HEK293 (cell line): ENCODE measurements around the gene ERBB4.
A peak's percentile ranks its signal among the peaks of the same experiment; 100 is the strongest.

Source experiments
- CTCF ChIA-PET: fragments of 350-600 bp; formaldehyde crosslinking; extraction: SDS; loops from one replicate; lab custom pipeline; 2021; ENCODE audit warnings: antibody characterized with exemption; lab: Yijun Ruan, JAX
- POLR2A ChIA-PET: fragments of 300-600 bp; formaldehyde crosslinking; extraction: SDS; loops from one replicate; lab custom pipeline; 2020; ENCODE audit warnings: antibody characterized with exemption, inconsistent platforms; lab: Yijun Ruan, JAX
- H3K27ac ChIP-seq: fragments of 200-500 bp; sonication (Bioruptor generic); 2 replicates; pipeline ENCODE4 v1.5.1; 2014; ENCODE audit warnings: low read depth, low read length, control low read depth, inconsistent platforms; ENCODE audit errors: extremely low read depth
- H3K36me3 ChIP-seq, 2 experiments: fragments of 200-500 bp in 1 of 2; sonication (Bioruptor generic) in 1 of 2; 1 replicate in 1 of 2; 2 replicates in 1 of 2; pipeline ENCODE4 v1.5.1; 2014 to 2017; ENCODE audit warnings: inconsistent platforms in 2 of 2, low read length in 2 of 2; ENCODE audit not compliant: control insufficient read depth in 2 of 2, insufficient read depth in 1 of 2
- H3K4me1 ChIP-seq: fragments of 200-500 bp; sonication (Bioruptor generic); 2 replicates; pipeline ENCODE4 v1.5.1; 2014; ENCODE audit warnings: mild to moderate bottlenecking, low read length, inconsistent platforms; ENCODE audit not compliant: control insufficient read depth, insufficient read depth
- H3K4me3 ChIP-seq: 2 replicates; pipeline ENCODE4 v1.5.1; 2011; ENCODE audit warnings: low read depth, mild to moderate bottlenecking, control low read depth, low read length, moderate library complexity
- H3K9me3 ChIP-seq: fragments of 200-500 bp; sonication (Bioruptor generic); 2 replicates; pipeline ENCODE4 v1.5.1; 2014; ENCODE audit warnings: low read depth, low read length, inconsistent platforms; ENCODE audit not compliant: control insufficient read depth, insufficient read depth
- HOXD13 ChIP-seq: sonication (generic); formaldehyde crosslinking; IDR thresholded peaks from 2 replicates; pipeline ENCODE4 v1.8.0; 2022; ENCODE audit warnings: missing genetic modification reagents, borderline replicate concordance
- KLF7 ChIP-seq: fragments of 450-650 bp; formaldehyde crosslinking; IDR thresholded peaks from 2 replicates; pipeline ENCODE4 v1.5.1; 2016; ENCODE audit warnings: missing biosample characterization, missing genetic modification characterization, borderline replicate concordance
- PRDM1 ChIP-seq: fragments of 450-650 bp; formaldehyde crosslinking; IDR thresholded peaks from 2 replicates; pipeline ENCODE4; 2016; ENCODE audit warnings: missing biosample characterization, missing genetic modification characterization
- REPIN1 ChIP-seq: fragments of 450-650 bp; formaldehyde crosslinking; IDR thresholded peaks from 2 replicates; pipeline ENCODE4 v1.5.1; 2017; ENCODE audit warnings: missing biosample characterization, missing genetic modification characterization, low read depth
- REST ChIP-seq: fragments of 450-650 bp; formaldehyde crosslinking; IDR thresholded peaks from 2 replicates; pipeline ENCODE4 v1.5.1; 2016; ENCODE audit warnings: missing biosample characterization, missing genetic modification characterization
- SALL2 ChIP-seq: fragments of 450-650 bp; formaldehyde crosslinking; IDR thresholded peaks from 2 replicates; pipeline ENCODE4 v1.5.0; 2017; ENCODE audit warnings: missing biosample characterization, mild to moderate bottlenecking, missing genetic modification characterization, borderline replicate concordance
- SCRT1 ChIP-seq: fragments of 450-650 bp; formaldehyde crosslinking; IDR thresholded peaks from 2 replicates; pipeline ENCODE4 v1.5.1; 2016; ENCODE audit warnings: missing biosample characterization, missing genetic modification characterization, borderline replicate concordance
- SCRT2 ChIP-seq: fragments of 450-650 bp; formaldehyde crosslinking; IDR thresholded peaks from 2 replicates; pipeline ENCODE4 v1.5.1; 2016; ENCODE audit warnings: missing biosample characterization, missing genetic modification characterization
- ZNF140 ChIP-seq: fragments of 450-650 bp; formaldehyde crosslinking; IDR thresholded peaks from 2 replicates; pipeline ENCODE4 v1.5.1; 2016; ENCODE audit warnings: missing biosample characterization, missing genetic modification characterization
- ZNF148 ChIP-seq: fragments of 450-650 bp; formaldehyde crosslinking; IDR thresholded peaks from 2 replicates; pipeline ENCODE4 v1.5.0; 2017; ENCODE audit warnings: missing biosample characterization, missing genetic modification characterization, borderline replicate concordance
- ZNF19 ChIP-seq: fragments of 450-650 bp; formaldehyde crosslinking; IDR thresholded peaks from 2 replicates; pipeline ENCODE4; 2016; ENCODE audit warnings: missing biosample characterization, missing genetic modification characterization, low read depth
- ZNF214 ChIP-seq: fragments of 450-650 bp; formaldehyde crosslinking; IDR thresholded peaks from 2 replicates; pipeline ENCODE4 v1.5.1; 2017; ENCODE audit warnings: missing biosample characterization, mild to moderate bottlenecking, missing genetic modification characterization, borderline replicate concordance
- ZNF24 ChIP-seq: fragments of 450-650 bp; formaldehyde crosslinking; IDR thresholded peaks from 2 replicates; pipeline ENCODE4 v1.5.1; 2016; ENCODE audit warnings: missing biosample characterization, missing genetic modification characterization
- ZNF335 ChIP-seq: fragments of 450-650 bp; formaldehyde crosslinking; conservative IDR thresholded peaks from 2 replicates; pipeline ENCODE4 v1.5.1; 2016; ENCODE audit warnings: missing biosample characterization, missing genetic modification characterization
- ZNF366 ChIP-seq: fragments of 450-650 bp; formaldehyde crosslinking; conservative IDR thresholded peaks from 2 replicates; pipeline ENCODE4 v1.5.1; 2016; ENCODE audit warnings: missing biosample characterization, missing genetic modification characterization
- ZNF416 ChIP-seq: fragments of 450-650 bp; formaldehyde crosslinking; IDR thresholded peaks from 2 replicates; pipeline ENCODE4 v1.5.1; 2016; ENCODE audit warnings: missing biosample characterization, missing genetic modification characterization
- ZNF426 ChIP-seq: fragments of 450-650 bp; formaldehyde crosslinking; IDR thresholded peaks from 2 replicates; pipeline ENCODE4 v1.5.1; 2017; ENCODE audit warnings: missing biosample characterization, missing genetic modification characterization, mild to moderate bottlenecking, inconsistent platforms, moderate library complexity
- ZNF521 ChIP-seq: fragments of 450-650 bp; formaldehyde crosslinking; IDR thresholded peaks from 2 replicates; pipeline ENCODE4 v1.5.1; 2017; ENCODE audit warnings: missing biosample characterization, mild to moderate bottlenecking, missing genetic modification characterization
- ZNF621 ChIP-seq: fragments of 450-650 bp; formaldehyde crosslinking; IDR thresholded peaks from 2 replicates; pipeline ENCODE4 v1.5.1; 2017; ENCODE audit warnings: missing biosample characterization, missing genetic modification characterization
- ZNF645 ChIP-seq: fragments of 450-650 bp; formaldehyde crosslinking; IDR thresholded peaks from 2 replicates; pipeline ENCODE4; 2016; ENCODE audit warnings: missing biosample characterization, missing genetic modification characterization
- ZNF747 ChIP-seq: fragments of 450-650 bp; formaldehyde crosslinking; IDR thresholded peaks from 2 replicates; pipeline ENCODE4 v1.5.1; 2016; ENCODE audit warnings: missing biosample characterization, missing genetic modification characterization
- ZNF768 ChIP-seq: fragments of 450-650 bp; formaldehyde crosslinking; IDR thresholded peaks from 2 replicates; pipeline ENCODE4 v1.5.1; 2018; ENCODE audit warnings: missing biosample characterization, mild to moderate bottlenecking, missing genetic modification characterization
- ZNF785 ChIP-seq: fragments of 450-650 bp; formaldehyde crosslinking; IDR thresholded peaks from 2 replicates; pipeline ENCODE4 v1.5.1; 2016; ENCODE audit warnings: missing biosample characterization, missing genetic modification characterization
- ZNF791 ChIP-seq: fragments of 450-650 bp; formaldehyde crosslinking; IDR thresholded peaks from 2 replicates; pipeline ENCODE4 v1.5.1; 2016; ENCODE audit warnings: missing biosample characterization, missing genetic modification characterization
- ZSCAN23 ChIP-seq: fragments of 450-650 bp; formaldehyde crosslinking; IDR thresholded peaks from 2 replicates; pipeline ENCODE4 v1.5.1; 2016; ENCODE audit warnings: missing biosample characterization, missing genetic modification characterization
- TF ChIP-seq, protein P1 (sequence below): fragments of 450-650 bp; formaldehyde crosslinking; IDR thresholded peaks from 2 replicates; pipeline ENCODE4 v1.5.1; 2016; ENCODE audit warnings: missing biosample characterization, missing genetic modification characterization

Gene ERBB4

DNA sequence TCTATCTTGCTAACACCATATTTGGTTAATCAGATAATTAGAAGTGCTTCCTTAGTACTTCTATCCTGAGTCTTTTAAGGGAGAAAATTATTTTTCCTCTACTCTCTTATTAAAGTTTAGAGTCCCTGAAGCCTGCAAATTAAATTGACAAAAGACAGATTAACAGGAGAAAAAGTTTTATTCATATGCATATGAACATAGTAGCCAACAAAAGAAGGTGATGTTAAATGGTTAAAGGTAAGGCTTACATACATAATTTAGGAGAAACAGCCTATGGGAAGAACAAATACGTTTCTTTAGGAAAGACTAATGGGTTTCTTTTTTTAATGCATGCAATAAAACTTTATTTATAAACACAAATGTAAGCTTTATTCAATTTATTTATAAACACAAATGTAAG is 1177.2 kb downstream of the ERBB4 start:
- ChIA-PET POLR2A (no interaction called here), CTCF (no interaction called here)
- Histone ChIP-seq H3K4me3 (no peak overlapping the region), H3K27ac (no peak overlapping the region), H3K36me3 (no peaks in the 10 kb centered on the region), H3K4me1 (no peaks in the 10 kb centered on the region), H3K9me3 (no peaks in the 10 kb centered on the region)
- no peak for TF ChIP-seq SCRT1 (tag by site-specific recombination)
- TF ChIP-seq ZNF148 (tag by site-specific recombination): no peak
- no peak for TF ChIP-seq ZNF366 (tag by site-specific recombination)
- no peak for TF ChIP-seq ZNF791 (tag by site-specific recombination)
- no peak for TF ChIP-seq ZNF747
- TF ChIP-seq ZNF24 (tag by site-specific recombination): no peak
- TF ChIP-seq ZNF140 (tag by site-specific recombination): no peak
- TF ChIP-seq ZNF621 (tag by site-specific recombination): no peak
- no peak for TF ChIP-seq ZNF19
- TF ChIP-seq, protein P1, sequence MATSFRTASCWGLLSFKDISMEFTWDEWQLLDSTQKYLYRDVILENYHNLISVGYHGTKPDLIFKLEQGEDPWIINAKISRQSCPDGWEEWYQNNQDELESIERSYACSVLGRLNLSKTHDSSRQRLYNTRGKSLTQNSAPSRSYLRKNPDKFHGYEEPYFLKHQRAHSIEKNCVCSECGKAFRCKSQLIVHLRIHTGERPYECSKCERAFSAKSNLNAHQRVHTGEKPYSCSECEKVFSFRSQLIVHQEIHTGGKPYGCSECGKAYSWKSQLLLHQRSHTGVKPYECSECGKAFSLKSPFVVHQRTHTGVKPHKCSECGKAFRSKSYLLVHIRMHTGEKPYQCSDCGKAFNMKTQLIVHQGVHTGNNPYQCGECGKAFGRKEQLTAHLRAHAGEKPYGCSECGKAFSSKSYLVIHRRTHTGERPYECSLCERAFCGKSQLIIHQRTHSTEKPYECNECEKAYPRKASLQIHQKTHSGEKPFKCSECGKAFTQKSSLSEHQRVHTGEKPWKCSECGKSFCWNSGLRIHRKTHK: no peak
- TF ChIP-seq ZNF416 (tag by site-specific recombination): no peak
- no peak for TF ChIP-seq ZNF521 (tag by site-specific recombination)
- TF ChIP-seq KLF7 (tag by site-specific recombination): no peak
- no peak for TF ChIP-seq ZSCAN23 (tag by site-specific recombination)
- no peak for TF ChIP-seq REPIN1 (tag by site-specific recombination)
- no peak for TF ChIP-seq ZNF426 (tag by site-specific recombination)
- no peak for TF ChIP-seq ZNF335
- TF ChIP-seq HOXD13 (CRISPR knock-in tag): no peak

DNA sequence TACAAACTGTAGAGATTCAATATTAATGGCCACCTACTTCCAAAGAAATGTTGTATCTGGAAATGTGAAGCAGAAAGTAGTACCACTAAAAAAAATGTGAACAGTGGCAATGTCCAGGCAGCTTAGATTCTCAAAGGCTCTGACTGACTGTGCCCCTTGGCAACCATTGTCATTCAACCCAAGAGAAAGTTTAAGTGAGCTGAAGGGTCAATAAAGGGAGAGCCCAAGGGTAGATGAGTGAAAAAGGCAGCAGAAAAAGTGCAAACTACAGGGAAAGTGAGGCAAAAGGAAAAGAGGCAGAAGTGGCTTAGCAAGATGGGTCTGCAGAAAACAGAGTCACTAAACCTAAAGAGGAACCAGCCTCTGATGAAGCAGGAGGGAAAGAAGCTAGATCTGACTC is 1179.3 kb downstream of the ERBB4 start:
- CTCF ChIA-PET: no interaction called here
- POLR2A ChIA-PET: no interaction called here
- H3K4me3 ChIP-seq: no peak overlapping the region
- no peak overlapping the region for H3K27ac ChIP-seq
- H3K4me1 ChIP-seq: no peaks in the 10 kb centered on the region
- no peaks in the 10 kb centered on the region for H3K36me3 ChIP-seq
- TF ChIP-seq ZNF214 (no peak), PRDM1 (tag by site-specific recombination) (0 out of 2 replicates have a peak, but pooled peaks have one; percentile 40)
- H3K9me3 ChIP-seq: no peaks in the 10 kb centered on the region

- Histone ChIP-seq H3K27ac (no peak overlapping the region), H3K36me3 (no peaks in the 10 kb centered on the region), H3K4me1 (no peaks in the 10 kb centered on the region), H3K9me3 (no peaks in the 10 kb centered on the region), H3K4me3 (no peak overlapping the region)
- POLR2A ChIA-PET: no interaction called here
- CTCF ChIA-PET: interaction anchor here (0.6 kb wide), 1 partner anchor 513 kb away, joined by 5 read pairs; no protein-coding TSS in a partner anchor
- TF ChIP-seq PRDM1 (tag by site-specific recombination) (no peak), ZNF645 (tag by site-specific recombination) (no peak), ZNF785 (tag by site-specific recombination) (no peak), ZNF24 (tag by site-specific recombination) (no peak), SCRT2 (tag by site-specific recombination) (no peak), REST (tag by site-specific recombination) (no peak), SALL2 (tag by site-specific recombination) (no peak), ZNF768 (tag by site-specific recombination) (no peak)
These were observed 1180.1 kb downstream of the ERBB4 start for GRCh38 chr2:211358504-211358903.
